Right lobe of liver (tissue), 4 donors: ENCODE results near the gene FAM222B.

ENCODE experiments used
- CTCF ChIP-seq, 4 donors: fragments of 200-600 bp in 3 of 4; fragments of 450-650 bp in 1 of 4; IDR thresholded peaks; one replicate each; pipeline versions ENCODE4 v1.5.1 to v1.8.0; 2016 to 2022; ENCODE audit warnings: antibody characterized with exemption in 4 of 4, mild to moderate bottlenecking in 2 of 4
- POLR2A ChIP-seq: fragments of 450-650 bp; IDR thresholded peaks from one replicate; pipeline ENCODE4 v1.6.1; 2017; ENCODE audit warnings: antibody characterized with exemption, mild to moderate bottlenecking
- donor health status: DM: no; HTN: no; CAD: no.
- donor health status: DM: no; HTN: no; CAD: no.
- donor health status: DM: no; HTN: yes; CAD: no.

- no peak for TF ChIP-seq CTCF (IDR thresholded peaks at IDR 0.05)
- TF ChIP-seq POLR2A = no peak
Measured at GRCh38 chr17:28888832-28889231, 46.2 kb upstream of the FAM222B start.
